GM12878 (cell line): ENCODE data around the gene FTH1. TPM values are rescaled to one million over a fixed set of nuclear protein-coding genes. Genes with fewer than 3 reads are reported as not detected.

Experiments
- ATAC-seq: fragments of 200-7000 bp; cut with Tn5 transposase; 3 replicates; pipeline ENCODE4 v1.9.1; 2020; ENCODE audit warnings: mild to moderate bottlenecking, moderate library complexity
- BruUV-seq: library from RNA; stranded (reverse); fragments of 400-500 nt; replicated peaks from 2 replicates; lab custom pipeline; 2021; lab: Mats Ljungman, UMichigan
- CTCF ChIA-PET: fragments of 300-600 bp; sonication (Branson Sonifier 250); formaldehyde crosslinking; extraction: SDS; loops from one replicate; lab custom pipeline; 2021; ENCODE audit warnings: inconsistent platforms; lab: Yijun Ruan, JAX
- POLR2A ChIA-PET: fragments of 350-600 bp; formaldehyde crosslinking; extraction: SDS; loops from one replicate; lab custom pipeline; 2021; ENCODE audit warnings: inconsistent platforms; lab: Charles Lee
- RAD21 ChIA-PET: fragments of 300-600 bp; sonication (Branson Sonifier 250); formaldehyde crosslinking; loops from one replicate; lab custom pipeline; 2023; ENCODE audit warnings: antibody characterized with exemption; ENCODE audit not compliant: unreplicated experiment; lab: Charles Lee
- SMC1A ChIA-PET: fragments of 300-600 bp; sonication (Branson Sonifier 250); formaldehyde crosslinking; loops from one replicate; lab custom pipeline; 2023; ENCODE audit not compliant: unreplicated experiment, uncharacterized antibody; lab: Charles Lee
- DNase-seq: peaks from one replicate; pipeline ENCODE4 v3.0.0-alpha.2; 2011; ENCODE audit warnings: low read depth, low spot score
- FAIRE-seq: peaks from 3 replicates; lab custom pipeline; 2011; peaks lifted over from hg19 to GRCh38; lab: Jason Lieb, UNC
- H2AFZ ChIP-seq: 2 replicates; pipeline ENCODE4 v1.6.0; 2011; ENCODE audit warnings: low read depth, low read length, control low read depth; ENCODE audit not compliant: control insufficient read depth
- H3K27ac ChIP-seq: 2 replicates; pipeline ENCODE4 v1.5.1; 2011; ENCODE audit warnings: control low read depth; ENCODE audit not compliant: control insufficient read depth, insufficient read depth
- H3K27me3 ChIP-seq, 2 experiments: replicated peaks in 1 of 2; 2 replicates each; pipeline versions ENCODE4 v1.6.0 to v1.6.1; 2011; ENCODE audit warnings: low read length in 1 of 2; ENCODE audit not compliant: control insufficient read depth in 2 of 2, insufficient read depth in 2 of 2
- H3K36me3 ChIP-seq, 2 experiments: 2 replicates each; pipeline ENCODE4 v1.5.1; 2011; ENCODE audit warnings: low read length in 1 of 2; ENCODE audit not compliant: control insufficient read depth in 2 of 2, insufficient read depth in 2 of 2
- H3K4me1 ChIP-seq: 2 replicates; pipeline ENCODE4 v1.6.1; 2011; ENCODE audit warnings: mild to moderate bottlenecking, low read length, moderate library complexity, mixed read lengths; ENCODE audit not compliant: control insufficient read depth, insufficient read depth
- H3K4me2 ChIP-seq: 2 replicates; pipeline ENCODE4 v1.6.0; 2011; ENCODE audit warnings: control low read depth; ENCODE audit not compliant: control insufficient read depth, insufficient read depth
- H3K4me3 ChIP-seq: fragments of 200-600 bp; sonication (generic); 2 replicates; pipeline ENCODE4 v1.5.1; 2016
- H3K79me2 ChIP-seq: 2 replicates; pipeline ENCODE4 v1.6.0; 2011; ENCODE audit warnings: low read length; ENCODE audit not compliant: control insufficient read depth, insufficient read depth
- H3K9ac ChIP-seq: 2 replicates; pipeline ENCODE4 v1.8.0; 2011; ENCODE audit warnings: low read length, control low read depth, mixed read lengths; ENCODE audit not compliant: control insufficient read depth, insufficient read depth
- H3K9me3 ChIP-seq: replicated peaks from 3 replicates; pipeline ENCODE4 v1.5.1; 2011; ENCODE audit warnings: mild to moderate bottlenecking, low read length; ENCODE audit not compliant: control insufficient read depth, insufficient read depth
- H4K20me1 ChIP-seq: 2 replicates; pipeline ENCODE4 v1.6.0; 2011; ENCODE audit not compliant: control insufficient read depth, insufficient read depth
- CHD1 ChIP-seq: IDR thresholded peaks from 2 replicates; pipeline ENCODE4 v1.6.1; 2012; ENCODE audit warnings: low read depth, low read length, improper control_type of control experiment
- E4F1 ChIP-seq: fragments of 450-650 bp; IDR thresholded peaks from 2 replicates; pipeline ENCODE4 v1.6.1; 2018; ENCODE audit warnings: borderline replicate concordance, mild to moderate bottlenecking; ENCODE audit not compliant: partially characterized antibody
- EP300 ChIP-seq, 2 experiments: fragments of 150-350 bp in 1 of 2; IDR thresholded peaks; 2 replicates each; pipeline ENCODE4 v1.6.1; 2011 to 2012; ENCODE audit warnings: low read depth in 2 of 2, low read length in 2 of 2, borderline replicate concordance in 1 of 2, improper control_type of control experiment in 1 of 2, inconsistent platforms in 1 of 2; ENCODE audit not compliant: control insufficient read depth in 1 of 2
- EZH2 ChIP-seq: IDR thresholded peaks from 2 replicates; pipeline ENCODE4 v1.6.1; 2012; ENCODE audit warnings: low read depth, mild to moderate bottlenecking, control low read depth, inconsistent platforms, low read length, borderline replicate concordance; ENCODE audit not compliant: control insufficient read depth
- KAT2A ChIP-seq: conservative IDR thresholded peaks from 2 replicates; pipeline ENCODE4 v1.6.1; 2011; ENCODE audit warnings: low read depth, low read length; ENCODE audit not compliant: control insufficient read depth
- MTA2 ChIP-seq: fragments of 450-650 bp; IDR thresholded peaks from 2 replicates; pipeline ENCODE4 v1.6.1; 2016; ENCODE audit warnings: low read depth, mild to moderate bottlenecking, moderate library complexity
- NFYA ChIP-seq: IDR thresholded peaks from 2 replicates; pipeline ENCODE4 v1.6.1; 2011; ENCODE audit warnings: low read depth, mild to moderate bottlenecking, low read length, improper control_type of control experiment, borderline replicate concordance
- NRF1 ChIP-seq: conservative IDR thresholded peaks from 2 replicates; pipeline ENCODE4 v1.6.1; 2011; ENCODE audit warnings: mild to moderate bottlenecking, low read depth, low read length, improper control_type of control experiment
- POLR2A ChIP-seq: IDR thresholded peaks from 2 replicates; pipeline ENCODE4 v1.6.1; 2011; ENCODE audit warnings: low read depth, mild to moderate bottlenecking, low read length
- POLR2AphosphoS2 ChIP-seq: IDR thresholded peaks from 2 replicates; pipeline ENCODE4 v1.6.1; 2011; ENCODE audit warnings: low read depth, mild to moderate bottlenecking, low read length, improper control_type of control experiment, moderate library complexity
- RAD21 ChIP-seq: IDR thresholded peaks from 2 replicates; pipeline ENCODE4 v1.6.1; 2011; ENCODE audit warnings: mild to moderate bottlenecking, low read depth, low read length, moderate library complexity; ENCODE audit not compliant: insufficient read depth
- RB1 ChIP-seq: fragments of 450-650 bp; formaldehyde crosslinking; IDR thresholded peaks from 2 replicates; pipeline ENCODE4 v1.6.1; 2017; ENCODE audit warnings: mild to moderate bottlenecking, borderline replicate concordance
- RBBP5 ChIP-seq: fragments of 200-600 bp; sonication (generic); conservative IDR thresholded peaks from 2 replicates; pipeline ENCODE4 v1.6.1; 2016
- RELA ChIP-seq: fragments of 450-650 bp; IDR thresholded peaks from 2 replicates; pipeline ENCODE4 v1.8.0; 2014; ENCODE audit warnings: borderline replicate concordance; ENCODE audit not compliant: partially characterized antibody
- SMAD5 ChIP-seq: IDR thresholded peaks from 2 replicates; pipeline ENCODE4 v1.6.1; 2016; ENCODE audit warnings: antibody characterized with exemption, low read depth
- SMC3 ChIP-seq: IDR thresholded peaks from 2 replicates; pipeline ENCODE4 v1.6.1; 2011; ENCODE audit warnings: low read length, improper control_type of control experiment, borderline replicate concordance
- SREBF1 ChIP-seq: IDR thresholded peaks from 2 replicates; pipeline ENCODE4 v1.6.1; 2012; ENCODE audit warnings: mild to moderate bottlenecking, low read length
- TCF7 ChIP-seq: IDR thresholded peaks from 2 replicates; pipeline ENCODE4 v1.6.1; 2014; ENCODE audit warnings: antibody characterized with exemption, borderline replicate concordance
- ZBED1 ChIP-seq: IDR thresholded peaks from 2 replicates; pipeline ENCODE4 v1.6.1; 2016; ENCODE audit warnings: borderline replicate concordance
- WGBS: methylation state at CpG from one replicate; pipeline ENCODE4 v1.1.6; 2016; ENCODE audit warnings: low lambda C conversion rate; ENCODE audit not compliant: insufficient replicate concordance, insufficient coverage; ENCODE audit errors: missing lambda C conversion rate; 5-methylcytosine and 5-hydroxymethylcytosine counted together
- in situ Hi-C: fragments of 300-500 bp; cut with MboI; formaldehyde crosslinking; loops from 9 replicates; pipeline ENCODE4 v1.14.3; 2018; ENCODE audit warnings: mixed read lengths
- intact Hi-C: fragments of 100-400 bp; cut with micrococcal nuclease; formaldehyde crosslinking; loops from one replicate; pipeline ENCODE4 v1.14.2; 2022; ENCODE audit not compliant: unreplicated experiment
- polyA plus RNA-seq, 11 experiments: library from polyadenylated mRNA; depleted of rRNA in 4 of 11; unstranded in 6 of 11; stranded (reverse) in 5 of 11; fragments of >200 nt; fragmentation: Nextera tagmentation in 4 of 11; fragmentation: Illumina TruSeq in 1 of 11; extraction: Ambion mirVana in 4 of 11; extraction: Trizol in 1 of 11; gene quantifications; 1 replicate in 1 of 11; 2 replicates in 10 of 11; pipeline versions ENCODE4 v1.2.1 to v1.2.3, GENCODE V29; 2011 to 2016; ENCODE audit warnings: inconsistent platforms in 2 of 11, missing spikeins in 2 of 11, low read depth in 1 of 11
- total RNA-seq, 4 experiments: library from RNA; depleted of rRNA in 3 of 4; stranded (reverse); fragments of >200 nt in 3 of 4; fragmentation: Illumina TruSeq in 1 of 4; extraction: Trizol in 1 of 4; gene quantifications; 2 replicates each; pipeline versions ENCODE4 v1.2.1 to v1.2.3, GENCODE V29; 2013 to 2021
- TF ChIP-seq, protein P1 (sequence below), 3 experiments: IDR thresholded peaks in 2 of 3; conservative IDR thresholded peaks in 1 of 3; 2 replicates each; pipeline ENCODE4 v1.5.1; 2011; ENCODE audit warnings: low read depth in 3 of 3, low read length in 3 of 3, mild to moderate bottlenecking in 3 of 3, control low read depth in 2 of 3, moderate library complexity in 2 of 3, inconsistent platforms in 1 of 3, mixed read lengths in 1 of 3; ENCODE audit not compliant: control insufficient read depth in 2 of 3, insufficient read depth in 1 of 3; ENCODE audit errors: extremely low read depth in 1 of 3

FTH1 gene
- total and polyA plus RNA-seq, 10 of the 15 experiments (the other 5 are each of a cell fraction or from before 2014, with no cell fraction given), result 289 to 4,154 (median 960) TPM

DNA sequence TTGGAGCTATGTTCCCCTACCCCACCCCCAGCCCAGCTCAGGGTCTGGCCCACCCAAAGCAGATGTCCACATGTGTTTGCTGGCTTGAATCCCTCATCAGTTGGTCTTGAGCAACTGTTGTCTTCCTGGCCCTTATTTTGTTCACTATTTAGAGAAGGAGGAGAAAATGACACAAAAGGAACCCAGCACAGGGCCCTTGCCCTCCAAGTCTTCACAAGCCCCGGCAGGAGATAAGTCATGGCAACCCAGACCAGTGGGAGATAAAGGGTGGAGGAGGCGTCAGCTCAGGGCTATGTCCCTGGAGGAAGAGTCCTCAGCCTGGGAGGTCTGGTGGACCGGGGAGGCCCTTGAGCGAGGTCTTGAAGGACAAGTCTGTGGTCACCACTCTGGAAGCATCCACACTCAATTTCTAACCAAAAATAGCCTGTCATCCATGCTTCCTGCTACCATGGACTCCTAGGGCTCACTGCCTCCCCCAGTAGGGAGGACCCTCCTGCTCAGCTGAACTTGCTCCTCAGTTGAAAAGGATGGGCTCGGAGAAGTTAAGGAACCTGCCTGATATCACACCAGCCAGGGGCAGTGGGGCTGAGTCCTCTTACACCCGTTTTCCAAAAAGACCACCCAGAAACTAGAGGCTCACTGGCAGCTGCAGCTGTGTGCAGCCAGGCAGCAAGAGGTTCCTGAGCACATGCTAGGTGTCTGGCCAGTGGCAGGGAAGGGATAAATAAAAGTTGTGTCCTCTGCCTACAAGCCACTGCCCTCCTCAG is 48.3 kb downstream of the FTH1 start:
- no peak overlapping the region for H3K9ac ChIP-seq
- no peak overlapping the region for H3K27ac ChIP-seq
- WGBS, result 10% methylated on average over 6 of the region's 6 CpGs
- H3K9me3 ChIP-seq, result no peaks in the 10 kb centered on the region
- ATAC-seq (no peak), DNase-seq (no peak)
- BruUV-seq, result no TSS peak
- ChIA-PET CTCF (interaction anchor here (1.0 kb wide), 1 partner anchor 20 kb away, joined by 3 read pairs; no protein-coding TSS in a partner anchor), POLR2A (no interaction called here), RAD21 (interaction anchor here (0.6 kb wide), 1 partner anchor 536 kb away, joined by 3 read pairs; no protein-coding TSS in a partner anchor)
- intact Hi-C loops, result no loop called here
- H2AFZ ChIP-seq, result no peak overlapping the region
- no peak overlapping the region for H3K4me2 ChIP-seq
- no peaks in the 10 kb centered on the region for H3K36me3 ChIP-seq
- H3K79me2 ChIP-seq, result no peaks in the 10 kb centered on the region
- H4K20me1 ChIP-seq, result no peaks in the 10 kb centered on the region
- no peak overlapping the region for H3K4me3 ChIP-seq
- TF ChIP-seq ZBED1 (no peak), TCF7 (no peak), RBBP5 (no peak), SREBF1 (no peak), NFYA (no peak), KAT2A (no peak), RELA (no peak), MTA2 (no peak), EP300 (IDR thresholded peaks at IDR 0.05; ENCODE audit: borderline replicate concordance in 1 of 2, control insufficient read depth in 1 of 2, low read depth in 2 of 2, low read length in 2 of 2) (no peak), RB1 (no peak), SMAD5 (no peak), EZH2 (no peak), POLR2A (no peak), POLR2AphosphoS2 (no peak), SMC3 (no peak), E4F1 (no peak), CHD1 (no peak), NRF1 (no peak), RAD21 (no peak)
- TF ChIP-seq, protein P1, sequence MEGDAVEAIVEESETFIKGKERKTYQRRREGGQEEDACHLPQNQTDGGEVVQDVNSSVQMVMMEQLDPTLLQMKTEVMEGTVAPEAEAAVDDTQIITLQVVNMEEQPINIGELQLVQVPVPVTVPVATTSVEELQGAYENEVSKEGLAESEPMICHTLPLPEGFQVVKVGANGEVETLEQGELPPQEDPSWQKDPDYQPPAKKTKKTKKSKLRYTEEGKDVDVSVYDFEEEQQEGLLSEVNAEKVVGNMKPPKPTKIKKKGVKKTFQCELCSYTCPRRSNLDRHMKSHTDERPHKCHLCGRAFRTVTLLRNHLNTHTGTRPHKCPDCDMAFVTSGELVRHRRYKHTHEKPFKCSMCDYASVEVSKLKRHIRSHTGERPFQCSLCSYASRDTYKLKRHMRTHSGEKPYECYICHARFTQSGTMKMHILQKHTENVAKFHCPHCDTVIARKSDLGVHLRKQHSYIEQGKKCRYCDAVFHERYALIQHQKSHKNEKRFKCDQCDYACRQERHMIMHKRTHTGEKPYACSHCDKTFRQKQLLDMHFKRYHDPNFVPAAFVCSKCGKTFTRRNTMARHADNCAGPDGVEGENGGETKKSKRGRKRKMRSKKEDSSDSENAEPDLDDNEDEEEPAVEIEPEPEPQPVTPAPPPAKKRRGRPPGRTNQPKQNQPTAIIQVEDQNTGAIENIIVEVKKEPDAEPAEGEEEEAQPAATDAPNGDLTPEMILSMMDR (IDR thresholded peaks at IDR 0.05 in 2 of 3, conservative IDR thresholded peaks at IDR 0.05 in 1 of 3; ENCODE audit: control insufficient read depth in 2 of 3, extremely low read depth in 1 of 3, insufficient read depth in 1 of 3, low read depth in 3 of 3, low read length in 3 of 3), result no peak
- TF ChIP-seq, all 136 proteins: peak for 0
- no peak for FAIRE-seq
- Histone ChIP-seq H3K27me3 (peaks cover 6 to 9% of the 10 kb centered on the region in 2 experiments; a peak in 3 of 4 replicates), H3K4me1 (no peaks in the 10 kb centered on the region)
- SMC1A ChIA-PET, result no interaction called here
- in situ Hi-C loops, result no loop called here
